ENCODE measurements around the gene PTGIS.

PTGIS gene

GRCh38 chr20:49486064-49486463 is 81.9 kb downstream of the PTGIS start:
- no peak for DNase-seq

GRCh38 chr20:49485563-49485962 is 82.4 kb downstream of the PTGIS start:
- no peak for DNase-seq

- peak; percentile 66 for DNase-seq
Measured at GRCh38 chr20:49484180-49485140, 83.5 kb downstream of the PTGIS start.

GRCh38 chr20:49483696-49484123 is 84.2 kb downstream of the PTGIS start:
- DNase-seq: no peak

DNA sequence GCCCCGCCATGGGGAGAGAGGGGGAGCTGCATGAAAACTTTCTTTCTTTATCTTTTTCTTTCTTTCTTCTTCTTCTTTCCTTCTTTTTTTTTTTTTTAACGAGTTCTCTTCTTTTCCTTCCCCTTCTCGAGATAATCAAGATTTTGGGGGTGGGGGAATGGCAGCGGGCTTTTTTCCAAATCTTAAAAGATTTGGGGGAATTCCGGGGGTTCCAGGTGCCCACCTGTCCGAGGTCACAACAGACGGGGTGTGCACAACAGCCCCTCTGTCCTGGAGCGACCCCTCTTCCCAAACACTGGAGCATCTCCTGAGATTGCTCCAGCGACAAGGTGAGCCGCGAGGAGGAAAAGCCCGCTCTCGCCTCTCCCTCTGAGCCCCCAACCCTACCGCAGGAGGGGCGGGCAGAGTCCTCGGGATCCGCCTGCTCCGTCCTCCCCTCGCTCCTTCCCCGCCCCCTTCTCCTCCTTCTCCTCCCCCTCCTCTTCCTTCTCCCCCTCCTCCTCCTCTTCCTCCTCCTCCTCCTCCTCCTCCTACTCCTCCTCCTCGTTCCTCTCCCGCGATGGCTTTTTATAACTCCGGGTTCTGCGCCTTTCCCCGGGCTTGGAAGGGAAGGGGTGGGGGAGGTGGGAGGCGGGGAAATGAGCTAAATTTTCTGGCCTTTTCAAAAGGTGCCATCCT is 84.8 kb downstream of the PTGIS start:
- DNase-seq: no peak

- peak; percentile 53 for DNase-seq
Measured at GRCh38 chr20:49482621-49483017, 85.3 kb downstream of the PTGIS start, which contains the start of gene KCNB1. Gene KCNB1, minus strand, starts transcription at chr20:49482668. Its CDS starts 188 bp downstream, at chr20:49482480.

DNA sequence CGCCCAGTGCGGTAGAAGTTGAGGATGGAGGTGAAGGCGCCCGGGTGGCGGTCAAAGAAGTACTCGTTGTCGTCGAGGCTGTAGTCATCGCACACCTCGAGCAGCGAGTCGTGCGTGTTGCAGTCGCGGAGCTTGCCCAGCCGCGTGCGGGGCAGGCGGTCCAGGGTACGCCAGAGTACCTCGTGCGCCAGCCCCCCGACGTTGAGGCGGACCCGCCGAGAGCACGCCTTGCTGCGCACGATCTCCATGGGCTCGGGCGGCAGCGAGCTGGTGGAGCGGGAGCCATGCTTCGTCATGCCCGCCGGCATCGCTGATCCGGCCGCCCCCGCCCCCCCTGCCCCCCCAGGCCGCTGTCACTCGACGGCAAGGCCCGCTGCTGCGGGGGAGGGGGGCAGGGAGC is 85.8 kb downstream of the PTGIS start:
- no peak for DNase-seq

GRCh38 chr20:49481116-49481515 is 86.8 kb downstream of the PTGIS start:
- DNase-seq: no peak

DNA sequence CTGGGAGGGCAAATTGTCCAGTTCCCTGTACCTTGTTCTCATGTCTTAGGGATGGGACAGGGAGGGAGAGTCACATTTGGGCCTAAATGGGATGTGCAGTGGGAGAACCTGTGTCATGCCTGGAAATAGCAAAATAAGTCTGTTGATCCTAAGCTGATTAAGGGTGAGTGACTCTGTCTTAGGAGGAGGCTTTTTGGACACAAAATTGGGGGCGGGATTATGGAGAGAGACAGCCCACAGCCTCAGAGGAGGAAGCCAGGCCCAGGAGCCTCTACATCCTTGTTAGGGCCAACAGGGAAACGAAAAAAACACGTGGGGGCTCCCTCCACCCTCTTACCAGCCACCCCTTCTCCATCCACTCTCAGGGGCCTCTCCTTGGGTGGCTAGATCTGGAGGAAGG is 87.7 kb downstream of the PTGIS start:
- no peak for DNase-seq

DNA sequence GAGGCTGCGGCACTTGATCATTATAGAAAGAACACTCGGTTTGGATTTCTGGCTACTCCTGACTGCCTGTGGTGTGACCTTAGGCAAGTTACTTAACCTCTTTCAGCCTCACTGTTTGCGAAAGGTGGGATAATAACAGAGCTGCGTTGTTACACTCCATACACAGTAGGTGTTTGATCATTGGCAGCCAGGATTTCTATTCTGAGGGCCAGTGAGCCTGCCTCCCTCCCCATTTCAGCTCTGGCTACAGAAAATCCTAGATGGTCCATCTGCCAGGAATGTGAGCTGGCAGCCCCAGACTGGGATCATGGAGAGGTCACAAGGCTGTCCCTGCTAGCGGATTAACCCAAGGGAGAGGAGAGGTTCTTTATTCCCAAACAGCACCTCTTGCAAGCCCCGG is 88.2 kb downstream of the PTGIS start:
- no peak for DNase-seq

DNA sequence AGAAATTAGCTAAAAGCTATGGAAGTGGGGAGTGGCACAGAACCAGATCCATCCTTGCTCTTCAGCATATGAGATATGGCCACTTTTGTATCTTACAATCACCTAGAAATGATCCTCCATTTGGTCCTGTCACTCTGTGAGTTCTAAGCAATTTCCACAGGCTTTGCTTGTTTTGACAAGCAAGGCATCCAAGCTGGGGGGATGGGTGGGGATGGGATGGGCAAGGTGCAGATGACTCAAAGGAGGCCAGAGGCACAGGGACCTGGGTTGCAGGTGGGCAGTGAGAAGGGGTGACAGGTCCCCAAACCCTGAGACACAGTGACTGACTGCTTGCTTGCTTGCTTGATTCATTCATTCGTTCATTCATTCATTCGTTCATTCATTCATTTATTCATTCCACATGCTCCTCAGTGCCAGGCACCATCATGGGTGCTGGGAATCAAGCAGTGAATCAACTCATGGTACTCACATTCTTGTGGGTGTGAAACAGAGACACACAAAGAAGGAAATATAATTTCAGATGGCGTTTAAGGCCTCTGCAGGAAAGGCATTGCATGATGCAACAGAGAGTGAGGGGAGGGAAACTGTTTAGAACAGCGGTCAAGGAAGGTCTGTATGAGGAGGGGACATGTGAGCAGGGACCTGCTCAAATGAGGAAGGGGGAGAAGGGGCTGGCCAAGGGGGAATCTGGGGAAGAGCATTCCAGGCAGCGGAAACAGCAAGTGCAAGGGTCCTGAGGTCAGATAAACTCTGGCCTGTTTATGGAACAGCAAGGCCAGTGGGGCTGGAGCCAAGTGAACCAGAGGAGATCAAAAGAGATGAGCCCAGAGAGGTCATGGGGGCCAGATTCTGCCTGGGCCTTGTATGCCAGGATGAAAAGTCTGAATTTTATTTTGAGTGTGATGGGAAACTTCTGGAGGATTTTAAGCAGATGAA is 88.9 kb downstream of the PTGIS start:
- DNase-seq: no peak

DNA sequence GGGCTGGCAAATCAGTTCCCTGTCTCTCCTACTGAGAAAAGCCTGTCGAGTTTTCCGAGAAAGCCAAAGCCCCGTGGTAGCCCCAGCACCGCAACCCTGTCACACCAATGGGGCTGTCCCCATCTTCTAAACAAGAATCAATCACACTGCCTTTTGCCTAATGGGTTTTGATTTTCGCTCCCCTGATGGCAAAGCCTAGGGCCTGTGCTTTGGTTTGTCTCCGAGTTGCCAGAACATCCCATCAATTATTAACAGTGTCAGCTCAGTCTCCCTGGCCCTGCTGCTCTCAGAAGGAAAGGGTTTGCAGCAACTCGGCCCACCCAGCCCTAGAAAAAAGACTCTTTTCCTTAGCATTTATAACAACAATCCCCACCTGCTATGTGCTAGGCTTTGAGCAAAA is 89.7 kb downstream of the PTGIS start:
- DNase-seq: no peak

DNA sequence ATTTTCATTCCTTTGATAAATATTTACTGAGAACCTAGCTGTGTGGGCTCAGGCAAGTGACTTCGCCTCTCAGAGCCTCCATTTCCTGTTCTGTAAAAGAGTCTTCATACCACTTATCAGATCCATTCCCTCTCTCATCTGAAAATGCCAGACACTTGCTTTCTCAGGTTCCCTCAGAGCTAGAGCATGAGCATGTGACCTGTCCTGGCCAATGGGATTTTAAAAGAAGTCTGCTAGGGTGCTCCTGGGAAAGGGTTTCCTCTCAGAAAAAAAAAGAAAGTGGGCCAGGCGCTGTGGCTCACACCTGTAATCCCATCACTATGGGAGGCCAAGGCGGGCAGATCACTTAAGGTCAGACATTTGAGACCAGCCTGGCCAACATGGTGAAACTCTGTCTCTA is 90.7 kb downstream of the PTGIS start:
- no peak for DNase-seq

DNA sequence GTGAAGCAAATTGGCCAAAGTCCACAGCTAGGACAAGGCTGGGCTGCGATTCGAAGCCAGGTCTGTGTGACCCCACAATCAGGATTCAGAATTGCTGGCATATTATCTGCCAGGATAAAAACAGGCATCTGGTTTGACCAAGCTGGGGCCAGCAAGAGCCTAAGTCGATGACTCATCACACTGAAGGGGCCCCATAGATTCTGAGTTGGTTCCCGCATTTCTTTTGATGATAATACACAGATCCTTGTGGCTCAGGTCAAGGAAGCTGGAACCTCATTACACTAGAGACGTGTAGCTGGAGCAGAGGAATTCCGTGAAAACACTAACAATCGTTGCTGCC is 92.0 kb downstream of the PTGIS start:
- DNase-seq: no peak

- DNase-seq: no peak
Measured at GRCh38 chr20:49475292-49476015, 92.5 kb downstream of the PTGIS start.

- no peak for DNase-seq
Measured at GRCh38 chr20:49471397-49471796, 96.5 kb downstream of the PTGIS start.

- DNase-seq: no peak
Measured at GRCh38 chr20:49470922-49471321, 97.0 kb downstream of the PTGIS start.

DNA sequence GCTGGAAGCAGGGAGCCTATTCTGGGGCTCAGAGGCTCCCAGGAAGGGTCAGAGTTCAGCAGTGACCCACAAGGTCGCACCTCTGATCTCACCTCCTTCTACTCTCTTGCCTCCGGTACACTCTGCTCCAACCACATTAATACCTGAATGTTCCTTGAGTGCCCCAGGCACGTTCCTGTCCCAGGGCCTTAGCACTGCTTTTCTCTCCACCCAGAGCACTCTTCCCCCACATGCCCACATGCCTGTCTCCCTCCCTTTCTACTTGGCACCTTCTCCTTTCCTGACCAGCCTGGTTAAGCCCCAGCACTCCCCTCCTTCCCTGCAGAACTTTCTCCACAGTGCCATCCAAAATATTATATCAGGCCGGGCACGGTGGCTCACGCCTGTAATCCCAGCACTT is 98.9 kb downstream of the PTGIS start:
- DNase-seq: no peak

GRCh38 chr20:49468412-49468811 is 99.5 kb downstream of the PTGIS start:
- no peak for DNase-seq

DNA sequence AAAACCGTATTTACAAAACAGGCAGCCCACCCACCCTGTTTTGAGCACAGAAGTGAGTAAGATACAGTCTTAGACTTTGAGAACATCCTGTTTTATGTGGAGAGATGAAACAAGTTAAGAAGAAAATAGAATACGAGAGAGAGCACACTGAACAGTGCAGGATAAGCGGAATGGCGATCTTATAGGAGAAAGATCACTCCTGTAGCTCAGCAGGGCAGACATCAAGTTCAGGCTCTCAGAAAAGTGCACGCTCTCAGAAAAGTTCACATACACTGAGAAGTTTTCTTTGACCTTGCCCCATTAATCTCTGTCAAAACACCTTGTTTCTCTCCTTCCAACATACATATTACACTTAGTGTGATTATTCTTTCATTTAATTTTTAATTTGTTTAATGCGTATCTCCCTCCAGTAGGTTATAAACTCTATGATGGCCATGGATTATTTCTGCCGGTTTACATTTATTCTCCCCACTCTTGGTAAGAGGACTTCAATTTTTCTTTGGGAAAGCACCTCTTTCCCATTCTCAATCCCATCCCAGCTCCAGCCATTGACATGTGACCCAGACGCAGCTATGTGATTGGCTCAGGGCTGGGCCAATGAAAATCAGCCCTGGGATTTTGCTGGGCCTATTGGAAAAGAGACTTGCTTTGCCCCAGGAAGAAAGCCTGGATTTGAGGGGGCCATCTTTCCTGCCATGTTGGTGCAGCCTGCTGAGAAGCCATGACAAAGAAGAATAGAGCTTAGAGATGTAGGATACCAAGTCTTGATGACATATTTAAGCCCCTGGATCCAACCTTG is 101.6 kb downstream of the PTGIS start:
- DNase-seq: no peak

- DNase-seq: no peak
Measured at GRCh38 chr20:49464556-49464955, 103.4 kb downstream of the PTGIS start.

DNA sequence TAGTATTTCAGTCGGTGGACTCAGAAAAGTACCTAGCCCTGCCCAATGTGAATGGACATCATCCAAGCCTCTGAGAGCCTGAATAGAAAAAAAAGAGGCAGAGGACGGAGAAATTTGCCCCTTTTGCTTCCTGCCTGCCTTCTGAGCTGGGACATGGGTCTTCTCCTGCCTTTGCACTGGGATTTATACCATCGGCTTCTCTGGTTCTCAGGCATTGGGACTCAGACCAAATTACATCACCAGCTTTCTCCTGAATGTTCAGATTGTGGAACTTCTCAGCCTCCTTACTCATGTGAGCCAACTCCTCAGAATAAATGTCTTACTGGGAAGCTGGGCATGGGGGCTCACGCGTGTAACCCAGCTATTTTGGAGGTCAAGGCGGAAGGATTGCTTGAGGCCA is 105.3 kb downstream of the PTGIS start:
- DNase-seq: no peak
